ENCODE results near the gene IFTAP.

The IFTAP gene

GRCh38 chr11:36598051-36598450, 3.7 kb downstream of the IFTAP start, which contains the start of gene RAG2:
Gene RAG2 (minus strand): TSS chr11:36598236. CDS start chr11:36594168, 4,068 bp downstream.
- no peak for DNase-seq (ENCODE audit: low read depth, low spot score)
- no peaks in the 10 kb centered on the region for H3K4me1 ChIP-seq (ENCODE audit: insufficient read depth, insufficient read length)

GRCh38 chr11:36600180-36600579, 5.9 kb downstream of the IFTAP start:
- Histone ChIP-seq H3K27me3 (ENCODE audit: insufficient read depth, insufficient read length) (no peaks in the 10 kb centered on the region), H3K4me3 (ENCODE audit: insufficient read length, low read depth) (no peak overlapping the region), H3K9ac (ENCODE audit: insufficient read length, low read depth) (no peak overlapping the region), H3K9me3 (ENCODE audit: insufficient read depth, low read length) (no peaks in the 10 kb centered on the region), H3K36me3 (ENCODE audit: insufficient read depth, insufficient read length, low read length) (no peaks in the 10 kb centered on the region), H3K4me1 (ENCODE audit: insufficient read depth, insufficient read length) (no peaks in the 10 kb centered on the region)
- TF ChIP-seq SUZ12 (IDR thresholded peaks at IDR 0.05; ENCODE audit: extremely low read depth, insufficient read depth, insufficient read length) (no peak), YY1 (IDR thresholded peaks at IDR 0.05; ENCODE audit: insufficient read depth, insufficient read length) (no peak), ZNF274 (IDR thresholded peaks at IDR 0.05; ENCODE audit: low read depth, low read length) (no peak)
- DNase-seq (ENCODE audit: low read depth, low spot score) = no peak

More at GRCh38 chr11:36598051-36598450, 3.7 kb downstream of the IFTAP start, which contains the start of gene RAG2:
- TF ChIP-seq SUZ12 (IDR thresholded peaks at IDR 0.05; ENCODE audit: extremely low read depth, insufficient read depth, insufficient read length) = no peak
- no peak for TF ChIP-seq ZNF274 (IDR thresholded peaks at IDR 0.05; ENCODE audit: low read depth, low read length)
- no peak for TF ChIP-seq YY1 (IDR thresholded peaks at IDR 0.05; ENCODE audit: insufficient read depth, insufficient read length)
- H3K9me3 ChIP-seq (ENCODE audit: insufficient read depth, low read length) = no peaks in the 10 kb centered on the region
- no peak within 1 kb of the TSS for H3K9ac ChIP-seq (ENCODE audit: insufficient read length, low read depth)
- no peaks in the 10 kb centered on the region for H3K36me3 ChIP-seq (ENCODE audit: insufficient read depth, insufficient read length, low read length)
- H3K4me3 ChIP-seq (ENCODE audit: insufficient read length, low read depth) = no peak within 1 kb of the TSS
- no peaks in the 10 kb centered on the region for H3K27me3 ChIP-seq (ENCODE audit: insufficient read depth, insufficient read length)

- TF ChIP-seq YY1 (IDR thresholded peaks at IDR 0.05; ENCODE audit: insufficient read depth, insufficient read length) = no peak
- no peak for TF ChIP-seq SUZ12 (IDR thresholded peaks at IDR 0.05; ENCODE audit: extremely low read depth, insufficient read depth, insufficient read length)
- no peak for TF ChIP-seq ZNF274 (IDR thresholded peaks at IDR 0.05; ENCODE audit: low read depth, low read length)
- Histone ChIP-seq H3K27me3 (ENCODE audit: insufficient read depth, insufficient read length) (no peaks in the 10 kb centered on the region), H3K9ac (ENCODE audit: insufficient read length, low read depth) (no peak overlapping the region), H3K36me3 (ENCODE audit: insufficient read depth, insufficient read length, low read length) (no peaks in the 10 kb centered on the region), H3K9me3 (ENCODE audit: insufficient read depth, low read length) (no peaks in the 10 kb centered on the region), H3K4me1 (ENCODE audit: insufficient read depth, insufficient read length) (no peaks in the 10 kb centered on the region), H3K4me3 (ENCODE audit: insufficient read length, low read depth) (no peak overlapping the region)
- no peak for DNase-seq (ENCODE audit: low read depth, low spot score)
Observed at GRCh38 chr11:36601155-36601554, 6.9 kb downstream of the IFTAP start.

GRCh38 chr11:36602135-36602534, 7.8 kb downstream of the IFTAP start:
- TF ChIP-seq YY1 (IDR thresholded peaks at IDR 0.05; ENCODE audit: insufficient read depth, insufficient read length) (no peak), SUZ12 (IDR thresholded peaks at IDR 0.05; ENCODE audit: extremely low read depth, insufficient read depth, insufficient read length) (no peak), ZNF274 (IDR thresholded peaks at IDR 0.05; ENCODE audit: low read depth, low read length) (no peak)
- H3K4me3 ChIP-seq (ENCODE audit: insufficient read length, low read depth) = no peak overlapping the region
- no peak for DNase-seq (ENCODE audit: low read depth, low spot score)
- H3K9ac ChIP-seq (ENCODE audit: insufficient read length, low read depth) = no peak overlapping the region
- H3K27me3 ChIP-seq (ENCODE audit: insufficient read depth, insufficient read length) = no peaks in the 10 kb centered on the region
- no peaks in the 10 kb centered on the region for H3K36me3 ChIP-seq (ENCODE audit: insufficient read depth, insufficient read length, low read length)
- no peaks in the 10 kb centered on the region for H3K9me3 ChIP-seq (ENCODE audit: insufficient read depth, low read length)
- H3K4me1 ChIP-seq (ENCODE audit: insufficient read depth, insufficient read length) = no peaks in the 10 kb centered on the region

- H3K9me3 ChIP-seq (ENCODE audit: insufficient read depth, low read length) = no peaks in the 10 kb centered on the region
- H3K4me1 ChIP-seq (ENCODE audit: insufficient read depth, insufficient read length) = no peaks in the 10 kb centered on the region
- no peaks in the 10 kb centered on the region for H3K36me3 ChIP-seq (ENCODE audit: insufficient read depth, insufficient read length, low read length)
- no peak for DNase-seq (ENCODE audit: low read depth, low spot score)
- H3K9ac ChIP-seq (ENCODE audit: insufficient read length, low read depth) = no peak overlapping the region
- no peak overlapping the region for H3K4me3 ChIP-seq (ENCODE audit: insufficient read length, low read depth)
- no peaks in the 10 kb centered on the region for H3K27me3 ChIP-seq (ENCODE audit: insufficient read depth, insufficient read length)
- no peak for TF ChIP-seq YY1 (IDR thresholded peaks at IDR 0.05; ENCODE audit: insufficient read depth, insufficient read length)
- TF ChIP-seq SUZ12 (IDR thresholded peaks at IDR 0.05; ENCODE audit: extremely low read depth, insufficient read depth, insufficient read length) = no peak
- no peak for TF ChIP-seq ZNF274 (IDR thresholded peaks at IDR 0.05; ENCODE audit: low read depth, low read length)
Observed at GRCh38 chr11:36605221-36606216, 11.2 kb downstream of the IFTAP start.

- Histone ChIP-seq H3K4me3 (ENCODE audit: insufficient read length, low read depth) (no peak overlapping the region), H3K9me3 (ENCODE audit: insufficient read depth, low read length) (no peaks in the 10 kb centered on the region), H3K27me3 (ENCODE audit: insufficient read depth, insufficient read length) (no peaks in the 10 kb centered on the region), H3K4me1 (ENCODE audit: insufficient read depth, insufficient read length) (no peaks in the 10 kb centered on the region), H3K9ac (ENCODE audit: insufficient read length, low read depth) (no peak overlapping the region), H3K36me3 (ENCODE audit: insufficient read depth, insufficient read length, low read length) (no peaks in the 10 kb centered on the region)
- TF ChIP-seq SUZ12 (IDR thresholded peaks at IDR 0.05; ENCODE audit: extremely low read depth, insufficient read depth, insufficient read length) (no peak), YY1 (IDR thresholded peaks at IDR 0.05; ENCODE audit: insufficient read depth, insufficient read length) (no peak), ZNF274 (IDR thresholded peaks at IDR 0.05; ENCODE audit: low read depth, low read length) (no peak)
- no peak for DNase-seq (ENCODE audit: low read depth, low spot score)
Observed at GRCh38 chr11:36608491-36609199, 14.3 kb downstream of the IFTAP start.

GRCh38 chr11:36609383-36609782, 15.1 kb downstream of the IFTAP start:
- H3K27me3 ChIP-seq (ENCODE audit: insufficient read depth, insufficient read length) = no peaks in the 10 kb centered on the region
- H3K9me3 ChIP-seq (ENCODE audit: insufficient read depth, low read length) = no peaks in the 10 kb centered on the region
- no peak overlapping the region for H3K9ac ChIP-seq (ENCODE audit: insufficient read length, low read depth)
- TF ChIP-seq YY1 (IDR thresholded peaks at IDR 0.05; ENCODE audit: insufficient read depth, insufficient read length) = no peak
- TF ChIP-seq SUZ12 (IDR thresholded peaks at IDR 0.05; ENCODE audit: extremely low read depth, insufficient read depth, insufficient read length) = no peak
- no peak for TF ChIP-seq ZNF274 (IDR thresholded peaks at IDR 0.05; ENCODE audit: low read depth, low read length)
- no peak overlapping the region for H3K4me3 ChIP-seq (ENCODE audit: insufficient read length, low read depth)
- H3K36me3 ChIP-seq (ENCODE audit: insufficient read depth, insufficient read length, low read length) = no peaks in the 10 kb centered on the region
- no peaks in the 10 kb centered on the region for H3K4me1 ChIP-seq (ENCODE audit: insufficient read depth, insufficient read length)
- no peak for DNase-seq (ENCODE audit: low read depth, low spot score)

Data from NT2/D1 (cell line).